ENCODE measurements around the gene AQP1.

The AQP1 gene

GRCh38 chr7:30956704-30957103 lies 45.1 kb downstream of the AQP1 start:
- TF ChIP-seq CTCF (IDR thresholded peaks at IDR 0.05; ENCODE audit: low read depth, low read length): no peak
- no peak for DNase-seq (ENCODE audit: extremely low read depth, low read depth)

- no peak for DNase-seq (ENCODE audit: extremely low read depth, low read depth)
- no peak for TF ChIP-seq CTCF (IDR thresholded peaks at IDR 0.05; ENCODE audit: low read depth, low read length)
These were observed 52.2 kb downstream of the AQP1 start, which contains the start of gene GHRHR for GRCh38 chr7:30963842-30964241. TSS of gene GHRHR (plus strand) at chr7:30963953. CDS start at chr7:30964069, 116 bp downstream.

GRCh38 chr7:30965372-30965771 lies 53.7 kb downstream of the AQP1 start:
- TF ChIP-seq CTCF (IDR thresholded peaks at IDR 0.05; ENCODE audit: low read depth, low read length): no peak
- no peak for DNase-seq (ENCODE audit: extremely low read depth, low read depth)

GRCh38 chr7:30965883-30966282 lies 54.2 kb downstream of the AQP1 start:
- TF ChIP-seq CTCF (IDR thresholded peaks at IDR 0.05; ENCODE audit: low read depth, low read length): no peak

GRCh38 chr7:30968294-30968693 lies 56.6 kb downstream of the AQP1 start:
- DNase-seq (ENCODE audit: extremely low read depth, low read depth): no peak
- no peak for TF ChIP-seq CTCF (IDR thresholded peaks at IDR 0.05; ENCODE audit: low read depth, low read length)

More at GRCh38 chr7:30965883-30966282, 54.2 kb downstream of the AQP1 start:
- DNase-seq (ENCODE audit: extremely low read depth, low read depth): no peak

GRCh38 chr7:30968747-30969603 lies 57.3 kb downstream of the AQP1 start:
- TF ChIP-seq CTCF (IDR thresholded peaks at IDR 0.05; ENCODE audit: low read depth, low read length): no peak
- DNase-seq (ENCODE audit: extremely low read depth, low read depth): no peak

- DNase-seq (ENCODE audit: extremely low read depth, low read depth): no peak
- no peak for TF ChIP-seq CTCF (IDR thresholded peaks at IDR 0.05; ENCODE audit: low read depth, low read length)
These were observed 57.9 kb downstream of the AQP1 start for GRCh38 chr7:30969604-30969970.

Data from AG09319 (cell line).